AG10803 (cell line): ENCODE data around the gene GTF2H4.

Source experiments
- DNase-seq: peaks from one replicate; pipeline ENCODE4 v3.0.0; 2010; ENCODE audit warnings: low read depth
- H3K4me3 ChIP-seq: 2 replicates; pipeline ENCODE4 v1.5.1; 2011; ENCODE audit warnings: mild to moderate bottlenecking, low read length, control low read depth
- TF ChIP-seq, protein P1 (sequence below): conservative IDR thresholded peaks from 2 replicates; pipeline ENCODE4 v1.5.1; 2011; ENCODE audit warnings: mild to moderate bottlenecking, low read length, control low read depth, inconsistent platforms

GTF2H4 gene

DNA sequence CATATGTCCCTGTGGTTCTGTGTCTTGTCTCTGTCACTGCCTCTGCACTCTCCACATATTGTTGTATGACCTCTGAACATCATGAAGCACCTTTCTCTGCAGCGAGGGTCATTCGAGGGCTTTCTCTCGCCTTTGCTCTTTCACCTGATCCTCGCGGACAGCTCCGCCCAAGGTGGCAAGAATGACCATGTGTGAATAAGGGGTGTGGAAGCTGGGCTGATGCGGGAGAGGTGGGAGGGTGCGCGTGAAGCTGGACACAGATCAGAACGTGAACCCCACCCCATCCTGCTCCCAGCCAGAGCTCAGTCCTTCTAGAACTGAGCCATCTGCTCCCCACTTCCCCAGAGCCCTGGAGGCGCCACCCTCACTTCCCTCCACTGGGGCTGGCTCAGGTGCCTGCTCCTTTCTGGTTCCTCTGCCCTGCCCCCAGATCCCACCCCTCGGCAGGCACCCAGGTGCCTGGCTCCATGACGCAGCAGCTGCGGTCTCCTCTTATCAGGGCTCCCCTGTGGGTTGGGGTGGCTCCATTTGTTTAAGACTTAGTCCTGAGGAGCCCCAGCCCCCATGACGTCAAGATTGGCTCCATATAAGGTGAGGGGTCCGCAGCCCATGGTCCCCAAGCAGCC, 32.5 kb downstream of the GTF2H4 start, which contains the start of gene MUCL3:
MUCL3 (plus strand) TSS at position 613 of the 626 bp plus-strand sequence. CDS start 27 bp downstream, outside the sequence.
- no peak for DNase-seq
- H3K4me3 ChIP-seq = no peak within 1 kb of the TSS
- TF ChIP-seq, protein P1, sequence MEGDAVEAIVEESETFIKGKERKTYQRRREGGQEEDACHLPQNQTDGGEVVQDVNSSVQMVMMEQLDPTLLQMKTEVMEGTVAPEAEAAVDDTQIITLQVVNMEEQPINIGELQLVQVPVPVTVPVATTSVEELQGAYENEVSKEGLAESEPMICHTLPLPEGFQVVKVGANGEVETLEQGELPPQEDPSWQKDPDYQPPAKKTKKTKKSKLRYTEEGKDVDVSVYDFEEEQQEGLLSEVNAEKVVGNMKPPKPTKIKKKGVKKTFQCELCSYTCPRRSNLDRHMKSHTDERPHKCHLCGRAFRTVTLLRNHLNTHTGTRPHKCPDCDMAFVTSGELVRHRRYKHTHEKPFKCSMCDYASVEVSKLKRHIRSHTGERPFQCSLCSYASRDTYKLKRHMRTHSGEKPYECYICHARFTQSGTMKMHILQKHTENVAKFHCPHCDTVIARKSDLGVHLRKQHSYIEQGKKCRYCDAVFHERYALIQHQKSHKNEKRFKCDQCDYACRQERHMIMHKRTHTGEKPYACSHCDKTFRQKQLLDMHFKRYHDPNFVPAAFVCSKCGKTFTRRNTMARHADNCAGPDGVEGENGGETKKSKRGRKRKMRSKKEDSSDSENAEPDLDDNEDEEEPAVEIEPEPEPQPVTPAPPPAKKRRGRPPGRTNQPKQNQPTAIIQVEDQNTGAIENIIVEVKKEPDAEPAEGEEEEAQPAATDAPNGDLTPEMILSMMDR = no peak

DNA sequence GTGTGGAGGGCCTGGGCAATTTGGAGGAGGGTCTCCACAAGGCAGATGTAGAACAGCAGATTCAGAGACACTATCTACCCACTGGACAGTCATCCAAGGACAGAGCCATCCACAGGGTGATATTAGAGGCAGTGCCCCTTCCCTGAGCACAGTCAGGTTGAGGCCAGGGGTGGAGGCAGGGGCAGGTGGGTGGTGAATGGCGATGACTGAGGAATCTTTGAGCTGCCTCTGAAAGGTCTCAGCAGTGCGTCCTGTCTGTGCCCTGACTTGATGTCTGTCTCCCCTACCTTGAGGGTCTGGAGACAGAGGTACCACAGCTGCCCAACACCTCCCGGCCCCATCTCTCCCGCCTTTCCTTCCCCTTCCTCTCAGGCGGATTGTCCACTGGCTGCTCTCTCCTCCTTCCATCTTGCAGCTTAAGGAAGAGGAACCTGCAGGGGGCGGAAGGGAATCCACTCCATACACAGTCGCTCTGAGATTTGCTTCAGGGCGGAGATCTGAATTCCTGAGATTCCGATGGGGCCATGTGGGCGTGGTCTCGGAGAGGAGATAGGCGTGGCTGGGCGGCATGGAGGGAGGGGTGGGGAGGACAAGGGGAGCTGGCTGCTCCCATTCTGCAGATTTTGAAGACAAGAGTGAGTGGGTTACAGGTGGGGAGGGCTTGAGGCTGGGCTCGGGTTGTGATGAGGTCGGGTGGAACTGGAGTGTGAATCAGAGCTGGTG, 34.5 kb downstream of the GTF2H4 start:
- TF ChIP-seq, protein P1 = peak; percentile 78
- DNase-seq = peak; percentile 85
- no peak overlapping the region for H3K4me3 ChIP-seq

DNA sequence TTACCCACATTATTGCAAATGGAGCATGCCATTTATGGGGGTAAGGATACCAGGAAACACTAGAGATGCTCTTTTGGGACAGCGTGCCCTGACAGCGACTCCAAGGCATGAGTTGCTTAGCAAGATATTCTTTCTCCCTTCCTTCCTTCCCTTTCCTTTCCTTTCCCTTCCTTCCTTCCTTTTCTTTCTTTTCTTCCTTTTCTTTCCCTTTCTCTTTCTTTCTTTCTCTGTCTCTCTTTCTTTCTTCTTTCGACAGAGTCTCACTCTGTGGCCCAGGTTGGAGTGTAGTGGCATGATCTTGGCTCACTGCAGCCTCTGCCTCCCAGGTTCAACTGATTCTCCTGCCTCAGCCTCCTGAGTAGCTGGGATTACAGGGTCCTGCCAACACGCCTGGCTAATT, 36.0 kb downstream of the GTF2H4 start:
- no peak for DNase-seq
- H3K4me3 ChIP-seq = no peak overlapping the region
- TF ChIP-seq, protein P1 = no peak

DNA sequence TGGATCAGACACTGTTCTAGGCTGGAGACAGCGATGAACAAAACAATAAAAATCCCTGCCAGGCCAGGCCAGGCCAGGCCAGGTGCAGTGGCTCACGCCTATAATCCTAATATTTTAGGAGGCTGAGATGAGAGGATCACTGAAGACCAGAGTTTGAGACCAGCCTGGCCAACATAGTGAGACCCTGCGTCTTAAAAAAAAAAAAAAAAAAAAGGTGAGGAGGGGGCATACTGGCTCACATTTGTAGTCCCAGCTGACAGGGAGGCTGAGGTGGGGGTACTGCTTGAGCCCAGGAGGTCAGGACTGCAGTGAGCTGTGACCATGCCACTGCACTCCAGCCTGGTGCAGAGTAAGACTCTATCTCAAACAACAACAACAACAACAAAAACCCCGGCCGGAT, 37.3 kb downstream of the GTF2H4 start:
- TF ChIP-seq, protein P1 = no peak
- DNase-seq = no peak
- H3K4me3 ChIP-seq = no peak overlapping the region

DNA sequence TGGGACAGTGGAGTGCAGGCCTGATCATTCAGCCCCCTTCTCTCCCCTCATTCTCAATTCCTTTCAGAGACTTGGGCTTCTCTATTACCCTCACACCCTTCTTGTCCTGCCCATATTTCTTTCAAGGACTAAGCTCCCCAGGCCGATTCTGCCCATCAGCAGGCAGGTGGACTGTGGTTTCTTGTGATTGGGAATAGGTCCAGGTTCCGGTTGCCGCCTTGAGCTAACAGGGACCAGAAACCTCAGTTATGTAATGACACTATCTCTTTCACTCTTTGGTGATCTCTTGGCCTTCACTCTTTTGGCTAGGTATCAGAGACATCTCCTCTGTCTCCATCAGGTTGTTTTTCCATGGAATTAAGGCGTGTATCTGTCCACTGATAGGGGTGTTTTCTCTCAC, 39.2 kb downstream of the GTF2H4 start:
- DNase-seq = no peak
- H3K4me3 ChIP-seq = no peak overlapping the region
- TF ChIP-seq, protein P1 = no peak

DNA sequence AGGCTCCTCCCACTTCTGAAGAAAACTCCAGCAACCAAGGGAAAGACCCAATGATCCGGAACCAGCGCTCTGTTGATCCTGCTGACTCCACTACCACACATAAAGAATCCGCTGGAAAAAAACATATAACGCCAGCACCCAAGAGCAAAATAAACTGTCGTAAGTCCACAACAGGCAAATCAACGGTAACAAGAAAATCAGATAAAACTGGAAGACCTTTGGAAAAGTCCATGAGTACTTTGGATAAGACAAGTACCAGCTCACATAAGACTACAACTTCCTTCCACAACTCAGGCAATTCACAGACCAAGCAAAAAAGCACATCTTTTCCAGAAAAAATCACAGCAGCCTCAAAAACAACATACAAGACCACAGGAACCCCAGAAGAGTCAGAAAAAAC, 40.8 kb downstream of the GTF2H4 start:
- DNase-seq = no peak
- H3K4me3 ChIP-seq = no peak overlapping the region
- TF ChIP-seq, protein P1 = no peak
